ENCODE results near the gene DLG2. TPM values are rescaled to one million over a fixed set of nuclear protein-coding genes. Genes with fewer than 3 reads are reported as not detected.

The DLG2 gene
- total RNA-seq, 2 experiments from 2014 or later = 2.0 to 2.1 TPM

DNA sequence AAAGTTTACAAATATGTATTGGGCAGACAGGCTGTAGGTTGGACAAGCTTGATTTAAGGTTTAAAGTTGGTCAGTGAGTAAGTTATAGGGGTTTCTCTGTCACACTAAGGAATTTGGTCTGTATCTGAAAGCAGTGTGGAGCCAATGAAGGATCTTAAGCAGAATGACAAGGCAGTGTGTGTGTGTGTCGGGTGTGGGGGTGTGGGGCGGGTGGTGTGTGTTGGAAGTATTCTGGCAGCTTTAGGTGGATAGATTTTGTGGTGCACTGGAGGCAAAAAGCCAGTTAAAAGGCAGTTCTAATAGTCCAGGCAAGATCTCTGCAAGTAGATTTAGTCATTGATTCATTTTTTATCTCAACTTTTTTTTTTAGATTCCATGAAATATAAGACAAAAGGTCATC is 1334.2 kb downstream of the DLG2 start:
- H3K36me3 ChIP-seq (ENCODE audit: insufficient read depth, low read length) = no peaks in the 10 kb centered on the region
- H3K27ac ChIP-seq (ENCODE audit: low read depth in 1 of 2, low read length in 2 of 2) = no peak overlapping the region
- Mint-ChIP-seq H3K27me3 (no peaks in the 10 kb centered on the region), H3K27ac (no peak overlapping the region), H3K4me1 (ENCODE audit: low read depth) (no peaks in the 10 kb centered on the region), H3K4me3 (no peak overlapping the region), H3K36me3 (ENCODE audit: low read depth) (no peaks in the 10 kb centered on the region), H3K9me3 (peaks cover 4% of the 10 kb centered on the region)
- ChIA-PET POLR2A (no interaction called here), CTCF (no interaction called here)
- intact Hi-C loops (cut with DNase I, micrococcal nuclease) = no loop called here
- H3K9me3 ChIP-seq (ENCODE audit: control insufficient read depth in 1 of 2, insufficient read depth in 1 of 2, low read length in 2 of 2) = peaks cover 4 to 5% of the 10 kb centered on the region in 2 experiments
- TF ChIP-seq, protein P1, sequence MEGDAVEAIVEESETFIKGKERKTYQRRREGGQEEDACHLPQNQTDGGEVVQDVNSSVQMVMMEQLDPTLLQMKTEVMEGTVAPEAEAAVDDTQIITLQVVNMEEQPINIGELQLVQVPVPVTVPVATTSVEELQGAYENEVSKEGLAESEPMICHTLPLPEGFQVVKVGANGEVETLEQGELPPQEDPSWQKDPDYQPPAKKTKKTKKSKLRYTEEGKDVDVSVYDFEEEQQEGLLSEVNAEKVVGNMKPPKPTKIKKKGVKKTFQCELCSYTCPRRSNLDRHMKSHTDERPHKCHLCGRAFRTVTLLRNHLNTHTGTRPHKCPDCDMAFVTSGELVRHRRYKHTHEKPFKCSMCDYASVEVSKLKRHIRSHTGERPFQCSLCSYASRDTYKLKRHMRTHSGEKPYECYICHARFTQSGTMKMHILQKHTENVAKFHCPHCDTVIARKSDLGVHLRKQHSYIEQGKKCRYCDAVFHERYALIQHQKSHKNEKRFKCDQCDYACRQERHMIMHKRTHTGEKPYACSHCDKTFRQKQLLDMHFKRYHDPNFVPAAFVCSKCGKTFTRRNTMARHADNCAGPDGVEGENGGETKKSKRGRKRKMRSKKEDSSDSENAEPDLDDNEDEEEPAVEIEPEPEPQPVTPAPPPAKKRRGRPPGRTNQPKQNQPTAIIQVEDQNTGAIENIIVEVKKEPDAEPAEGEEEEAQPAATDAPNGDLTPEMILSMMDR (IDR thresholded peaks at IDR 0.05) = no peak
- ATAC-seq (ENCODE audit: poor library complexity) (no peak), DNase-seq (no peak)
- H3K4me1 ChIP-seq (ENCODE audit: insufficient read depth, low read length) = no peaks in the 10 kb centered on the region
- no peaks in the 10 kb centered on the region for H3K27me3 ChIP-seq (ENCODE audit: control insufficient read depth in 1 of 2, insufficient read depth in 2 of 2, low read length in 2 of 2)
- no peak overlapping the region for H3K4me3 ChIP-seq (ENCODE audit: low read length)

DNA sequence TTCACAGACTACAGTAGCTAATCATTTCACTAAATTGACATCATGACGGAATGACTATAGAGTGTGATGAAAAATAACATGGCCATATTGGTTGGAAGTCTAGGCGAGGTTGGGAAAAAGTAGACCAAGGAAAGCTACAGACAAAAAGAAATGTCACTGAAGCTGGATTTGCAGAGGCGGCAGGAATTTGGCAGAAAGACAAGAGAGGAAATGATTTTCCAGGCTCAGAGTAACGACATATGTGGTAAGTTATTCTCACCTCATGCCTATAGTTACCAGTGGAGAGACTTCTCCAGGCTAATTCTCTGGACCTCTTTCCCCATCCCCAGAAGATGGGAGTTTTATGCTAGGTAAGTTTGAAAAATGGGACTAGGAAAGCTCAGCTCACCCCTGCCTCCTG is 1335.1 kb downstream of the DLG2 start:
- Histone ChIP-seq H3K9me3 (ENCODE audit: control insufficient read depth in 1 of 2, insufficient read depth in 1 of 2, low read length in 2 of 2) (peaks cover 4 to 5% of the 10 kb centered on the region in 2 experiments), H3K27ac (ENCODE audit: low read depth in 1 of 2, low read length in 2 of 2) (no peak overlapping the region), H3K4me3 (ENCODE audit: low read length) (no peak overlapping the region), H3K36me3 (ENCODE audit: insufficient read depth, low read length) (no peaks in the 10 kb centered on the region), H3K4me1 (ENCODE audit: insufficient read depth, low read length) (no peaks in the 10 kb centered on the region), H3K27me3 (ENCODE audit: control insufficient read depth in 1 of 2, insufficient read depth in 2 of 2, low read length in 2 of 2) (no peaks in the 10 kb centered on the region)
- DNase-seq (no peak), ATAC-seq (ENCODE audit: poor library complexity) (no peak)
- H3K36me3 Mint-ChIP-seq (ENCODE audit: low read depth) = no peaks in the 10 kb centered on the region
- no peaks in the 10 kb centered on the region for H3K27me3 Mint-ChIP-seq
- intact Hi-C loops (cut with DNase I, micrococcal nuclease) = no loop called here
- no peak overlapping the region for H3K27ac Mint-ChIP-seq
- H3K9me3 Mint-ChIP-seq = peaks cover 4% of the 10 kb centered on the region
- ChIA-PET CTCF (no interaction called here), POLR2A (no interaction called here)
- TF ChIP-seq, protein P1 (IDR thresholded peaks at IDR 0.05) = no peak
- no peaks in the 10 kb centered on the region for H3K4me1 Mint-ChIP-seq (ENCODE audit: low read depth)
- H3K4me3 Mint-ChIP-seq = no peak overlapping the region

DNA sequence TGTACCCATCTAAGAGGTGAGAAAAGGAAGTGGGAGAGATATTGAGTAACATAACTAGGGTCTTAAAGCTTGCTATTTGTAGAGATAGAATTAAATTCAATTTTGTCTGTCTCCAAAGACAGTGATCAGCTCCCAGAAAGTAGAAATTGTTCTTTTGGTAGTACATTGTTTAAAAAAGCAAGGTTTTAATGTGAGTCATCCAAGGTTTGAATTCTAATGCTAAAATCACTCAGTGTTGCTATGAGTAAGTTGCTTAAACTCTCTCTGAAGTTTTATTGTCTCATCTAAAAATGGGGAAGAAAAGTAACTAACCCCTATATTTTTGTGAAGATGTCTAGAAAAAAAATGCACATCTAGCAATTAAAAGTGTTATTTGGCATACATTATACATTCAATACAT is 1336.5 kb downstream of the DLG2 start:
- intact Hi-C loops (cut with DNase I, micrococcal nuclease) = no loop called here
- ATAC-seq (ENCODE audit: poor library complexity) = no peak
- H3K4me3 ChIP-seq (ENCODE audit: low read length) = no peak overlapping the region

More for the DNA sequence above, 1336.5 kb downstream of the DLG2 start:
- Mint-ChIP-seq H3K36me3 (ENCODE audit: low read depth) (no peaks in the 10 kb centered on the region), H3K27me3 (no peaks in the 10 kb centered on the region), H3K9me3 (peaks cover 9% of the 10 kb centered on the region), H3K4me1 (ENCODE audit: low read depth) (no peaks in the 10 kb centered on the region), H3K27ac (no peak overlapping the region), H3K4me3 (no peak overlapping the region)
- Histone ChIP-seq H3K9me3 (ENCODE audit: control insufficient read depth in 1 of 2, insufficient read depth in 1 of 2, low read length in 2 of 2) (peaks cover 4 to 5% of the 10 kb centered on the region in 2 experiments), H3K4me1 (ENCODE audit: insufficient read depth, low read length) (no peaks in the 10 kb centered on the region), H3K27me3 (ENCODE audit: control insufficient read depth in 1 of 2, insufficient read depth in 2 of 2, low read length in 2 of 2) (no peaks in the 10 kb centered on the region), H3K36me3 (ENCODE audit: insufficient read depth, low read length) (no peaks in the 10 kb centered on the region), H3K27ac (ENCODE audit: low read depth in 1 of 2, low read length in 2 of 2) (no peak overlapping the region)
- POLR2A ChIA-PET = no interaction called here
- CTCF ChIA-PET = no interaction called here
- DNase-seq = no peak
- TF ChIP-seq, protein P1 (IDR thresholded peaks at IDR 0.05) = no peak
